CD4-positive, alpha-beta T cell treated with Interleukin-2 at 100 ng/mL for 4 hours (primary cell): Measurements from ENCODE around the gene COG4.
A peak's percentile ranks its signal among the peaks of the same experiment; 100 is the strongest.
"Not testable (repeated sequence)": the region's sequence is repeated elsewhere in the genome, so short reads cannot be mapped to it uniquely, and the experiment has no call there.

ENCODE experiments used
- DNase-seq: peaks from one replicate; pipeline ENCODE4 v3.0.0-alpha.2; 2020; ENCODE audit warnings: low spot score

Gene COG4

DNA sequence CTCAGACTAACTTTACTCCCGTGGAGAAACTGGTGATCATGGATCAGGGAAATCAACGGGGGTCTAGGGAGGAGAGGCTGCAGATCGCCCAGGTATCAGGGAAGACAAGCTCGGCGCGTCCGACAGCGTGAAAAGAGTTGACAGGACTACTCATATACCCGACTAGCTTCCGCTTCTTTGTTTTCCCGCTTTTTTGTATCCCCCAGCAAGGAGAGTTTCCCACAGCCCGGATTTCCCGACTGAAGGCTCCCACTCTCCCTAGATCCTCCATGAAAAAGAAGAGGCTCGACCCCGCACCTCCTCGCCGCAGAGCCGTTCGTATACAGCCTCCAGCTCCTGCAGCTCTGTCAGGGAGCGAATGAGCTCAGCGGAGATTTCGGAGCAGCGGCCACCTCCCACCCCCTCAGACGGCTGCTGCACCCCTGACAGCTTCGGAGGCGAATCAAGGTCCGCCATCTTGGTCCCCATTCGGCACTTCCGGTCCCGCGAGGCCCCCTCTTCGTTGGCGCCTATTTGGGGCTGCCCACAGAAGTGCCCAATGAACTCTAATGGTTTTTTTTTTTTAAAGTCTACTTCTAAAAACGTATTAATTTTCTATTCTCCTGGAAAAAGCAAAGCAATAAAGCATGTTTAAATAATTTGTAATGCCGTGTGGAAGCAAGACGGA is at the start of gene COG4:
Gene COG4 (minus strand): TSS at position 479 of the 667 bp plus-strand sequence. CDS start 11 bp downstream, at position 468.
- peak; percentile 92 for DNase-seq

DNA sequence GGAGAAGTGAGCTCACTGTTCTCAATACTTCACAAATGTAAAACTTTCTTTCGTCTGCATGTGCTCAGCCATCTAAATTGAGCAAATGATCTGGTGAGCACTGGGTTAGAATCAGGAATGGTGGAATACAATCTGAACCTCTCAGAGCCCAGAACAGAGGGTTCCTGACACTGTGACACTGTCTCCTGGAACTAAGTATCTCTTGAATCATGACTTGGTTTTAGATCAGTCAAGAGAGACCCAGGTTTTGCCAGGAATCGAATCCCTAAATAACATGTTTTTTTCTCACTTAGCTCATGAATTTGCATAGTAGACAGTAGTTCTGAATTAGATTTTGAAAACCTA is 49.5 kb upstream of the COG4 start:
- DNase-seq = no peak

DNA sequence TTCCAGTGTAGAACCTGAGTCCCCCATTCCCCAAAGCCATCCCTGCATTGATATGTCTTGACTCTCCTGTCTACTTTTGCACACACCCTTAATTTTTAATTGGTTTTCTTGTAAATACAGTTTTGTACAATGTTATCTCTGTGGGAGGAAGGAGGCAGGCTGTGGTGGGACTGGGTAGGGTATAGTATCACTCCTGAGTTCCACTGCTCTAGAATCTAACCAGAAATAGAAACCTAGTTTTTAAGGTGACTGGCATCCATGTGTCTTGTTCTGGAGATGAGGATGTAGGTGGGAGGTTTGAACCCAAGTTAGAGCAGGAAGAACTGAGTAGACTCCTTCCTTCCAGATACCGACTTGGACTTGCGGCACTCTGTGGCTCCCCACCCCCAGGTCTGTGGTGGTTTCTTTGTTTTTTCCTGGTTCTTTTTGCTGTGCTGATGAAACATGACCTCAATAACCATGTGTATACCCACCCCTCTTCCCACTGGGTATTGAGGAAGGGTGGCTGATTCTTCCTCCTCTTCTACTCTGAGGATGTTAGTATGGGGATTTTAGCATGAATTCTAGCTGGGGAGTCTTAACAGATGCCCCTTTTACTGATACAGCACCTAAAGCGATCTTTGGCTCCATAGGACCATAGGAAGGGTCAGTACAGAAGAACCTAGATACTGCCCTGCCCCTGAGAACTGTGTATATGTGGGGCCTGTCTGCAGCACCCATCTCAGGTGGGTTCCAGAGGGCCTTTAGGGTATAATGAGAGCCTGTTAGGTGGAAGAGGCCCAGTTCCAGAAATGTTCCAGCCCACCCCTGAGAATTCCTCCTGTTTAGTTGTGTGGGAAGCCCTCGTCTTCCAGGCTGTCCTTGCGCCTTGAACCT is 48.9 kb upstream of the COG4 start:
- DNase-seq = no peak

DNA sequence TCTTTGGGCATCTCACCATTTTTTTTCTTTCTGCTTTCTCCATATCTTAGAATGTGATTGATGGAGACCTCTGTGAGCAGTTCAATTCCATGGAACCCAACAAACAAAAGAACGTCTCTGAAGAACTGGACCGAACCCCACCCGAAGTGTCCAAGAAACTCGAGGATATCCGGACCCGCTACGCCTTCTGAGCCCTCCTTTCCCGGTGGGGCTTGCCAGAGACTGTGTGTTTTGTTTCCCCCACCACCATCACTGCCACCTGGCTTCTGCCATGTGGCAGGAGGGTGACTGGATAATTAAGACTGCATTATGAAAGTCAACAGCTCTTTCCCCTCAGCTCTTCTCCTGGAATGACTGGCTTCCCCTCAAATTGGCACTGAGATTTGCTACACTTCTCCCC is 48.3 kb upstream of the COG4 start:
- DNase-seq = no peak

DNA sequence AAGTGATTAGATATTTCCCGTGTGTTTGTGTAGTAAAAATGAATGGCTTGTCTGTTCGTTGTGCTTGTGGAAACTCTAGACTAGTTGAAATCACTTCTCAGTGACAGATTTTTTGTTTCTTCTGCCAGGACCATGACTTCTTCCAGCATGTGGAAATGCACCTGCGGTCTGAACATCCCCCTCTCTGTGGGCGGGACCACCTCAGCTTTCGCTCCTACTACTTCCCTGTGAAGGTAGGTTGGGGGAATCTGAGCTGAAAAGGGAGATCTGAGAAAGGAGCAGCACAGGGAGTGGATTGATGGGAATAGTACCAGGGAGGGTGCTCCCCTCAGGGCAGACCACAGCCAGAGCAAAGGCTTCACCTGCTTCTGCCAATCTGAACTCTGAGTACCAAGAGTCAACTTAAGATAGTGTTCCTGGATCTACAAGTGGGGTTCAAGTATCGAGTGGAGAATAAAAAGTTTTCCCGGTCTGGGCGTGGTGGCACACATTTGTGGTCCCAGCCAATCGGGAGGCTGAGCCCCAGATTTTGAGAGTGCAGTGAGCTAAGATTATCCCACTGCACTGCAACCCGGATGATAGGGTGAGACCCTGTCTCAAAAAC is 47.7 kb upstream of the COG4 start:
- no peak for DNase-seq

DNA sequence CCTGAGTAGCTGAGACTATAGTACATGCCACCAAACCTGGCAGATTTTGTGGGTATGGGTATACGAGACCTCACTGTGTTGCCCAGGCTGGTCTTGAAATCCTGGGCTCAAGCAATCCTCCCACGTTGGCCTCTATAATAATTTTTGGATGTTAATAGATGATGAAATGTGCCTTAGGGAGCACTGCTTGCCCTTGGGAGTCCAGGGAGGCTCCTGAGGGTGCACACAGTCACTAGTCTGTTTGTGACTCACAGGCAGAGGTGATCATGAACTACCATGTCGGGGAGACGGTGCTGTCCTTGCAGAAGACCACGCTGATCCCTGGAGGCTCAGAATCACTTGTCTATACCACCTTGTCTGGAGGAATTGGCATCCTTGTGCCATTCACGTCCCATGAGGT is 46.4 kb upstream of the COG4 start:
- no peak for DNase-seq

DNA sequence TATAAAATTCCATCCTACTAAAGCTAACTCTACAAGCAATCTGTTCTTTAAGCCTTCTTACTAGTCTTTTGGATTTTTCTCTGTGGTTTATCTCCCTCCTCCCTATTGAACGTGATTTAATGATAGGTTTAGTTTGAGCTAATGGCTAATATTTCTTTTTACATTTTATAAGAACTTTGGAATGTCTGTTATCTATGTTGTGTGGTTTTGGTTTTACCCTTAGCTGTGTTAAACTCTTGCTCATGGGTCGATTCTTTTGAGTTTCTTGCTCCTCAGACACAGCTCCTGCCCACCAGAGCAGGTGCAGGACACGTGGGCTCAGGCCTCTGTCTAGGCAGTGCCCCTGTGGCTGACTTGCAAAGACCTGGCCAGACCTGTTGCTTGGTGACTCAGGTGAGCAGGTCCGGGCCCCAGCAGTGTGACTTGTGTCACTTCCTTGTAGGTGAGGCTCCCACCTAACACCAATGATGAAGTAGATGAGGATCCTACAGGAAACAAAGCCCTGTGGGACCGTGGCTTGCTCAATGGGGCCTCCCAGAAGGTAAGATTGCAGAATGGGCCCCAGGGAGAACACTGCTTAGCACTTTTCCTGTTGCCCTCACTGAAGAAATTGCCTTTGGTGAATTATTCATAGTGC is 45.4 kb upstream of the COG4 start:
- DNase-seq = no peak

DNA sequence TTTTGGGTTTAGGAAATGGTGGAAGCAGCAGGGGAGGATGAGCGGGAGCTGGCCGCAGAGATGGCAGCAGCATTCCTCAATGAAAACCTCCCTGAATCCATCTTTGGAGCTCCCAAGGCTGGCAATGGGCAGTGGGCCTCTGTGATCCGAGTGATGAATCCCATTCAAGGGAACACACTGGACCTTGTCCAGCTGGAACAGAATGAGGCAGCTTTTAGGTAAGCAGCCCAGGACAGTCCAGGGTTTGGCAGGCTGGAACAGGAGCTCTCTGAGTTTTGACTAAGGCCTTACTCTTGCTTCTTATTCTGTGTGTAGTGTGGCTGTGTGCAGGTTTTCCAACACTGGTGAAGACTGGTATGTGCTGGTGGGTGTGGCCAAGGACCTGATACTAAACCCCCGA is 41.7 kb upstream of the COG4 start:
- no peak for DNase-seq

DNA sequence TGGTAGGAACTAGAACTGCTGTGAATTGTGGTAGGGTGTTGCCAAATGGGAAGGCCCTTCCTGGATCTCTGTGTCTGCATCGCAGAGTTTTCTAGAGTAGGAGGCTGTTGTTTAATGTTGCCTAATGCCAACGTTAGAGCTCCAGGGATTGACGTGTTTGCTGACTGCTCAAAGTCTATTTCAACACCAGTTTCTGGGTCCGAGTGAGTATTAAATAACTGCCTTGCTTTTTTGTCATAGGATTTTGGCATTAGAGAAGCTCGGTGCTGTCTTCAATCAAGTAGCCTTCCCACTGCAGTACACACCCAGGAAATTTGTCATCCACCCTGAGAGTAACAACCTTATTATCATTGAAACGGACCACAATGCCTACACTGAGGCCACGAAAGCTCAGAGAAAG is 40.3 kb upstream of the COG4 start:
- DNase-seq = no peak

DNA sequence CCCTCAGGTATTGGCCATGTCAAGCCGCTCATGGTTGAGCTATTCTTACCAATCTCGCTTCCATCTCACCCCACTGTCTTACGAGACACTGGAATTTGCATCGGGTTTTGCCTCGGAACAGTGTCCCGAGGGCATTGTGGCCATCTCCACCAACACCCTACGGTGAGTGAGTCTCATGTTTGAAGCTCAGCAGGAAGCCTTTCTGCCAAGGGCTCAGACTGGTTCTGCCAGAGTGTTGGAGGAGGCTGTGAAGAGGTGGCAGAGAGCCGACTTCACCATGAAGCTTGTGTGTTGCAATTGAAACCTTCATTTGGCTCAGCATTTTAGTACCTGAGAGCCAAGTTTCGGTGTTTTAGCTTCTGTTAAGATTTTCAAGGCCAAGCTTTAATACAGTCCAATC is 38.3 kb upstream of the COG4 start:
- DNase-seq = no peak

DNA sequence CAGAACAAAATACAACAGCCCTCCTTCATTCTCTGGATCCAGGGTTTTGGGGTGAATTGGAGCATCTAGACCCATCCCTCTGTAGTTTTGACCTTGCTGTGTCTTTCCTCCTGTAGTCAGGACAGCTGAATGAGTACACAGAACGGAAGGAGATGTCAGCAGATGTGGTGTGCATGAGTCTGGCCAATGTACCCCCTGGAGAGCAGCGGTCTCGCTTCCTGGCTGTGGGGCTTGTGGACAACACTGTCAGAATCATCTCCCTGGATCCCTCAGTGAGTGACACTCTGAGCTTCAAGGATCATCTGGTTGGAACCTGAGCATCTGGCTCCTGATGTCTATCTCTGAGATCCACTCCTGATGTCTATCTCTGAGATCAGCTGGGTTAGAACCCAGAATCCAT is 32.7 kb upstream of the COG4 start:
- DNase-seq = no peak

DNA sequence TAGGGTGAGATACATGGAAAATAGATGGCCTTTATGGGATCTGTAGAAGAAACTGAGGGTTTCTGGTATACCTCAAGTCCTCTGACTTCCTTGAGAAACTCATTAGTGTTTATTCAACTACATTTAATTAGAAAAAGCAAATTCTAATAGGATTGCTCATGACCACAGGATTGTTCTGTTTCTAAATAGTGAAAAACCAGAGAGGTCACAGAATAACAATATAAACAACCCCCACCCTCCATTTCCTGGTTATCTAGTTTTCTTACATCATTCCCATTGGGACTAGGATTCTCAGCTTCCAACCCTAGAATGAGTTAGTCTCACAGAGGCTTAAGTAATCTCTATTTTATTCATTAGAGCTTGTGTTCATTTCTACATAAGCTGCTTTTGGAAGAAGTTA is 30.3 kb upstream of the COG4 start:
- no peak for DNase-seq

DNA sequence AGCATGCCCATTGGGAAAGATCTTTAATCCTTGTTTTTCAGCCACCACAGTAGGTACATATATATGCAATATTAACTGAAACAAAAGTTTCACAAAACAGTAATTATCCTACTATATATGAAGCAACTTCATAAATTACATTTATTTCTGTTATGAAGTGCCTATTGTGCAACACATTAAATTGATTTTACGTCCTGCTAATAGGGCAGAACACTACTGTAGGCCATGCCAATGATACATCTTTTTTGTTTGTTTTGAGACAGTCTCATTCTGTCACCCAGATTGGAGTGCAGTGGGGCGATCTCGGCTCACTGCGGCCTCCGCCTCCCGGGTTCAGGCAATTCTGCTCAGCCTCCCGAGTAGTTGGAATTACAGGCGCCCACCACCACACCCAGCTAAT is 29.3 kb upstream of the COG4 start:
- no peak for DNase-seq

DNA sequence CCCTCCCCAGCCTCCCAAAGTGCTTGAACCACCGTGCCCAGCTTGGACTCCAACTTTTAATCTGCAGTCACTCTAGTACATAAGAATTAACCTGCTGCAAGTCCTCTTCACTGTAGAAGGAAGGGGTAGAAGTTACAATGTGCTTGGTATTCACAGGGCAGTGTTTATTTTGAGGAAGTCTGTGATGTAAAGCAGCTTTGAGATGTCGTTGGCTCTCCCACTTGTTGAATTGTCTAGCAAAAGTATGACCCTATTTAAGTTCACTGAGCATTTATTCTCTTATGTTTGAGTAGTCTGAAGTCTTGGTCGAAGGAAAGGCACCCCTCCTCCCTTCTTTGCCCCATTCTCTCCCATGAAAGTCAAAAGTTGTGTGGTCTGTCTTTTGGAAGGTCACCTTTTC is 28.4 kb upstream of the COG4 start:
- DNase-seq = no peak

DNA sequence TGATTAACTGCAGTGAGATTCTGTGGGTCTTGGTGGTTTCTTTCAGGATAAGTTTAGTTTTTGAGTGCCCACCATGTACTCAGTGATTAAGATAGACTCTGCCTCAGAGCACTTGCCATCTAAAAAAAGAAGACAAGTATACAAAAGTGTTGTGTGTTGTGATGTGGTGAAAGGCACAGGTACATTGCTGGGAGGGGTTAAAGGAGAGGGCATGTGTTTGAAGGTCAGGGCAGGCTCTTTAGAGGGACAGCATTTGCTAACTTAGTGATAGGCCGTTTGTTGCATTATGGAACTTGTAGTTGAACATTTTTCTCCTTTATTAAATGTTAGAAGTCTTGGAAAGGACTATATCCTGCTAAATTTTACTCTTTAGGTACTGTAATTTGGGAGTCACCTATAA is 26.7 kb upstream of the COG4 start:
- DNase-seq = no peak

DNA sequence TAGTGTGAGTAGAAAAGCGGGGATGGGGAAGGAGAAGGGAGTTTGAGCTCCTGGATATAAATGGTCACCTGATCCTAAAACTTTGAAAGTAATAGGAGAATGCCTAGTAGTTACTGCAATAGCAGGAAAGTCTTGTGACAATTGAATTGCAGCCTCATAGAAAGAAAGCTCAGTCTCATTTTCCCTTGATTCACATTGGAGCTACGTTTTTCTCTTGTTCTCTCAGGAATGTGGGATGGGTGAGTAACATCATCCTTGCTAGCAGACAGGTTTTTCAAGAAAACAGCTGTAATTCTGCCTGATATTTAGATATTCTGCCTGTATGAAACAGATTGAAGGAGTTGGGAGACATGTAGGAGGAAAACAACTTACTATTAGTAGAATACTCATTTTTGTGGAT is 25.6 kb upstream of the COG4 start:
- no peak for DNase-seq

DNA sequence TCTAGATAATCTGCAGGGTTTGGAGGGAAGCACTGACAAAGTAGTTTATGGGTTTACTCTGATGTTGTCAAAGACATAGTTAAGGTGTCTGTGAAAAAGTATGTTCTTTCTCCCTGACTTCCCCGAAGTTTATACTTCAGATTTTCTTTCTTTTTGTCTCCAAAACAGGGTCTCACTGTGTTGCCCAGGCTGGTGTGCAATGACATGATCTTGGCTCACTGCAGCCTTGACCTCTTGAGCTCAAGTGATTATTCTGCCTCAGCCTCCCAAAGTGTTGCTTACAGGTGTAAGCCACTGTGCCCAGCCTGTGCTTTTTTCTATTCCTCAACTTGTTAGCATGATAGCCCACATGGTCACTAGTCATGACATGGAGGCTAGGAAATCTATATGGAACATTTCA is 21.2 kb upstream of the COG4 start:
- no peak for DNase-seq

DNA sequence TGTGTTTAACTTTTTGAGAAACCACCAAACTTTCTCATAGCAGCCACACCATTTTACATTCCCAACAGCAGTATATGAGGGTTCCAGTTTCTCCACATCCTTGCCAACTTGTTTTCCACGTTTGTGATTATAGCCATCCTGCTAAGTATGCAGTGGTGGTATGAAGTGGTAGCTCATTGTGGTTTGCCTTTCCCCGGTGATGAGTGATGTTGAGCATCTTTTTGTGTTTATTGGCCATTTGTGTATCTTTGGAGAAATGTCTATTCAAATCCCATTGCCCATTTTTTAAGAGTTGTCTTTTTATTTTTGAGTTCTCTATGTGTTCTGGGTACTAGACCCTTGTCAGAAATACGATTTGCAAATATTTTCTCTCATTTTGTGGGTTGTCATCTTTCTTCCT is 17.6 kb upstream of the COG4 start:
- DNase-seq = no peak

DNA sequence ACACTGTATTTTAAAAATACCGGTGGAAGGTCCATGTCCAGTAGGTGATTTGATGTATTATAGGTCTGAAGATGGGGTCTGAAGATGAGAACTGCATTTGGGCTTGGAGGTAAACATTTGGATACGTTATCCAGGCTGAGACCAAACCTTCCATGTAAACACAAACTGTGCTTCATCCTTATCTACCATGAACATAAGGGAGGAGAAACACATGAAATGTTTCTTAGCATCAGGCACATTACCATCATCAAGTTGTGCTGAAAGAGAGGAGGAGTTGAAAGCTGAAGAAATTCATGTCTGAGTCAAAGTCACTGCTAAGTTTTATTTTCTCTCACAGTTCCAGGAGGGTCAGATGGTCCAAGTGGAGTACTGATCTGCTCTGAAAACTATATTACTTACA is 11.6 kb upstream of the COG4 start:
- DNase-seq = no peak

DNA sequence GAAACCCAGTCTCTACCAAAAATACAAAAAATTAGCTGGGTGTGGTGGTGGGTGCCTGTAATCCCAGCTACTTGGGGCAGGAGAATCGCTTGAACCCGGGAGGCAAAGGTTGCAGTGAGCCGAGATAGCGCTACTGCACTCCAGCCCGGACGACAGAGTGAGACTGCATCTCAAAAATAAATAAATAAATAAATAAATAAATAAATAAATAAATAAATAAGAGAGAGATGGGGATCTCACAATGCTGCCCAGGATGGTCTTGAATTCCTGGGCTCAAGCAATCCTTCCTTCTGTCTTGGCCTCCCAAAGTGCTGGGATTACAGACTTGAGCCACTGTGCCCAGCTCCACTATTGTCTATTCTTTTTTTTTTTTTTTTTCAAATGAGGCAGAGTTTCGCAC is 6.6 kb upstream of the COG4 start:
- not testable (repeated sequence) for DNase-seq

DNA sequence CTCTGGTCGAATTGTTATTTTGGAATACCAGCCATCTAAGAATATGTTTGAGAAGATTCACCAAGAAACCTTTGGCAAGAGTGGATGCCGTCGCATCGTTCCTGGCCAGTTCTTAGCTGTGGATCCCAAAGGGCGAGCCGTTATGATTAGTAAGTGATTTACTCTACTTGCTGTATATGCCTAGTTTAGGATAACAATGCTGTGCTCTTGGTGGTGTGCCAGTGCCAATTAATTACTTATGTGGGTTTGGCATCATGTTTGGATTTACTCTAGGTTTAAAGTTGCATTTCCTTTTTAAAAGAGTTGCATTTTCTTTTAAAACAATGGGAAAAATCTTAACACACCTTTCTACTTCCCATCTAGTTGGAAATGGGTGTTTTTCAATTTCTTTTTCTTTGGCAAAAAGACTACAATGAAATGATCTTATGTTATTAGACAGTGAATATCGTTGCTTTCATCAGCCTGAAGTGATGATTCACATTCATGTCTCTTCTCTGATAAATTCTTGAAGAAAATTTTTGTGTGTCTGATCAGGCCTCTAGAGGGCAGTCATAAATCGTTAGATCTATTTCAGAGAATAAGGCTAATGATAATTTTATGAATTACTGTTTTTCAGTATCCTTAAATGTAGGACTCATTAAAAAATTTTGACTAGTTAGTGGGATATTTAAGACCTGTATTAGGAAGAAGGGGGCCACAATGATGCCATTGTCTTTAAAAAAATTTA is 5.9 kb upstream of the COG4 start:
- peak; percentile 62 for DNase-seq

DNA sequence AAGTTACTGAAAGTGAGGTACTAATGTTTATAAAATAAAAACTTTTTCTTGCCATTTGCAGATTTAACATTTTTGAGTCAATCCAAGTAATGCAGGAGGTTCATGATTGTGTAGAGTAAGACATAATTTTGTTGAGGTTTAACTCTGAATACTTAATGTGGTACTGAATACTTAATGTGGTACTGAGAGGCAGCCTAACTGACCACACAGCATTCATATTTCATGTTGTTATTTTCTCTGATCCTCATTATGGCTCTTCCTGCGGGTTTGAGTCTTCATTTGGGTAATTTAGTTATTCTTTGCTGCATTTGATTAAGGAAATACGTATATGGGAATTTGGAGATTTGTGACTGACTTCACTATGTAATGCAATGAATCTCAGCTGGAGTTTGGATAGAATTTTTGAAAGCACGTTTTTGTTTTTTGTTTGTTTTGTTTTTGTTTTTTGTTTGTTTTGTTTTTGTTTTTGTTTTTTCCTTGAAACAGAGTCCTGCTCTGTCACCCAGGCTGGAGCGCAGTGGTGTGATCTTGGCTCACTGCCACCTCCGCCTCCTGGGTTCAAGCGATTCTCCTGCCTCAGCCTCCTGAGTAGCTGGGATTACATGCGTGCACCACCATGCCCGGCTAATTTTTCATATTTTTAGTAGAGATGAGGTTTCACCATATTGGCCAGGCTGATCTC is 4.1 kb upstream of the COG4 start:
- DNase-seq = no peak
